Activated CD8-positive, alpha-beta T cell treated with anti-CD3 and anti-CD28 coated beads for 36 hours (primary cell): ENCODE measurements around the gene MYEOV. TPM values are rescaled to one million over a fixed set of nuclear protein-coding genes. Genes with fewer than 3 reads are reported as not detected.

ENCODE experiments used
- ATAC-seq: fragments of 200-7000 bp; cut with Tn5 transposase; one replicate; pipeline ENCODE4 v1.10.0; 2021; ENCODE audit warnings: mild to moderate bottlenecking, moderate library complexity
- CTCF ChIA-PET: fragments of 350-600 bp; sonication (Branson Sonifier 250); formaldehyde crosslinking; loops from one replicate; lab custom pipeline; 2021; ENCODE audit warnings: antibody characterized with exemption; lab: Charles Lee
- POLR2A ChIA-PET: fragments of 350-600 bp; sonication (Branson Sonifier 250); formaldehyde crosslinking; loops from one replicate; lab custom pipeline; 2021; ENCODE audit warnings: antibody characterized with exemption; lab: Charles Lee
- DNase-seq: peaks from one replicate; pipeline ENCODE4 v3.0.0-alpha.2; 2020
- H3K27ac Mint-ChIP-seq: one replicate; pipeline ENCODE4 v1.8.0; 2021; ENCODE audit warnings: mild to moderate bottlenecking, mixed read lengths
- H3K27me3 Mint-ChIP-seq: one replicate; pipeline ENCODE4 v1.8.0; 2021; ENCODE audit warnings: mixed read lengths
- H3K36me3 Mint-ChIP-seq: one replicate; pipeline ENCODE4 v1.8.0; 2021; ENCODE audit warnings: low read depth, mixed read lengths
- H3K4me1 Mint-ChIP-seq: one replicate; pipeline ENCODE4 v1.8.0; 2021; ENCODE audit warnings: low read depth, mixed read lengths
- H3K4me3 Mint-ChIP-seq: one replicate; pipeline ENCODE4 v1.8.0; 2021; ENCODE audit warnings: mild to moderate bottlenecking, moderate library complexity, mixed read lengths
- H3K9me3 Mint-ChIP-seq: one replicate; pipeline ENCODE4 v1.8.0; 2021; ENCODE audit warnings: mixed read lengths
- CTCF ChIP-seq: fragments of 200-600 bp; IDR thresholded peaks from one replicate; pipeline ENCODE4 v1.8.0; 2022; ENCODE audit warnings: antibody characterized with exemption, mild to moderate bottlenecking
- intact Hi-C: fragments of 100-400 bp; cut with micrococcal nuclease; formaldehyde crosslinking; loops from one replicate; pipeline ENCODE4 v1.10.0; 2022
- total RNA-seq, 2 experiments: library from RNA; stranded (reverse); gene quantifications; one replicate each; pipeline ENCODE4 v1.2.3, GENCODE V29; 2021

The MYEOV gene
- total RNA-seq, 2 experiments from 2014 or later: not detected

- ATAC-seq (no peak), DNase-seq (no peak)
- intact Hi-C loops: no loop called here
- Mint-ChIP-seq H3K36me3 (peaks cover 3% of the 10 kb centered on the region), H3K9me3 (peaks cover 15% of the 10 kb centered on the region), H3K27me3 (no peaks in the 10 kb centered on the region), H3K4me1 (peaks cover 3% of the 10 kb centered on the region), H3K27ac (no peak overlapping the region), H3K4me3 (no peak overlapping the region)
- CTCF ChIA-PET: no interaction called here
- POLR2A ChIA-PET: no interaction called here
- TF ChIP-seq CTCF: no peak
These were observed 50.7 kb downstream of the MYEOV start for GRCh38 chr11:69344570-69345145.

Other genes starting within 250 kb of the MYEOV start
- 10 to 100 TPM; 16.0 to 17.0 TPM for gene TPCN2, start 245.2 kb upstream of the MYEOV start, total RNA-seq
- under 1 TPM; 0.31 to 0.77 TPM for gene SMIM38, start 138.2 kb upstream of the MYEOV start, total RNA-seq
- not detected for gene LINC01488, start 187.5 kb downstream of the MYEOV start, total RNA-seq